ENCODE results near the gene TSPAN4.

Gene TSPAN4

GRCh38 chr11:909406-909805 lies 66.8 kb downstream of the TSPAN4 start:
- no peak for DNase-seq (ENCODE audit: low read depth in 1 of 2, low spot score in 1 of 2)
- Histone ChIP-seq H3K27ac (replicated peaks) (no peak overlapping the region; the same call in 1 of the 2 replicates), H3K27me3 (ENCODE audit: insufficient read depth, poor library complexity, severe bottlenecking) (no peaks in the 10 kb centered on the region), H3K4me3 (replicated peaks; ENCODE audit: insufficient read depth, low read length) (peak overlapping the region; percentile 87)
- no peak for TF ChIP-seq SPI1 (IDR thresholded peaks at IDR 0.05; ENCODE audit: borderline replicate concordance, low read depth)
- no peak for TF ChIP-seq GABPA (IDR thresholded peaks at IDR 0.05; ENCODE audit: low read depth)
- no peak for TF ChIP-seq POLR2AphosphoS5 (IDR thresholded peaks at IDR 0.05; ENCODE audit: low read depth)
- TF ChIP-seq, protein P1, sequence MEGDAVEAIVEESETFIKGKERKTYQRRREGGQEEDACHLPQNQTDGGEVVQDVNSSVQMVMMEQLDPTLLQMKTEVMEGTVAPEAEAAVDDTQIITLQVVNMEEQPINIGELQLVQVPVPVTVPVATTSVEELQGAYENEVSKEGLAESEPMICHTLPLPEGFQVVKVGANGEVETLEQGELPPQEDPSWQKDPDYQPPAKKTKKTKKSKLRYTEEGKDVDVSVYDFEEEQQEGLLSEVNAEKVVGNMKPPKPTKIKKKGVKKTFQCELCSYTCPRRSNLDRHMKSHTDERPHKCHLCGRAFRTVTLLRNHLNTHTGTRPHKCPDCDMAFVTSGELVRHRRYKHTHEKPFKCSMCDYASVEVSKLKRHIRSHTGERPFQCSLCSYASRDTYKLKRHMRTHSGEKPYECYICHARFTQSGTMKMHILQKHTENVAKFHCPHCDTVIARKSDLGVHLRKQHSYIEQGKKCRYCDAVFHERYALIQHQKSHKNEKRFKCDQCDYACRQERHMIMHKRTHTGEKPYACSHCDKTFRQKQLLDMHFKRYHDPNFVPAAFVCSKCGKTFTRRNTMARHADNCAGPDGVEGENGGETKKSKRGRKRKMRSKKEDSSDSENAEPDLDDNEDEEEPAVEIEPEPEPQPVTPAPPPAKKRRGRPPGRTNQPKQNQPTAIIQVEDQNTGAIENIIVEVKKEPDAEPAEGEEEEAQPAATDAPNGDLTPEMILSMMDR (IDR thresholded peaks at IDR 0.05; ENCODE audit: insufficient read depth, low read length): no peak
- TF ChIP-seq REST (IDR thresholded peaks at IDR 0.05; ENCODE audit: insufficient replicate concordance, low read depth): no peak

DNA sequence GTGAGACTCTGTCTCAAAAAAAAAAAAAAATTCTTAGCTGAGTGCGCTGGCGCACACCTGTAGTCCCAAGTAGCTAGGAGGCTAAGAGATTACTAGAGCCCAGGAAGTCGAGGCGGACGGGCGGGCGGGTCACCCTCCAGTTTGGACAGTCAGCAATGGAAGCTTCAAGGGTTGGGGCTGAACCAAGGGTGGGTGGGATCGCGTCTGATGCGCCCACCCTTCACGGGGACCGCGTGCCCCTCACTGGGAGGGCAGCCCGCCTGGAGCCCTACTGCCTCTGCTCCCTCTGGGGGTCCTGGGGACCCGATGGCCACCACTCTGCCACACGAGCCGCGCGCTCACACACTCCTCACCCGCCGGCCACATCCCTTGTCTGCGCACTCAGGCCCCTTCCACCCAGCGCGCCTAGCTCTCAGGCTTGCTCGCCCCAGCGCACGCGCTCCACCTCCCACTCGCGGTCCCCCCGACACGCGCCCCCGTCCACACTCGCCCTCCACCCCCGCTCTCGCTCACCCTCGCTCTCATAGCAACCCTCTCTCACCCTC lies 67.5 kb downstream of the TSPAN4 start:
- TF ChIP-seq REST (IDR thresholded peaks at IDR 0.05; ENCODE audit: insufficient replicate concordance, low read depth) (no peak), POLR2AphosphoS5 (IDR thresholded peaks at IDR 0.05; ENCODE audit: low read depth) (no peak), GABPA (IDR thresholded peaks at IDR 0.05; ENCODE audit: low read depth) (no peak), SPI1 (IDR thresholded peaks at IDR 0.05; ENCODE audit: borderline replicate concordance, low read depth) (no peak)
- TF ChIP-seq, protein P1 (IDR thresholded peaks at IDR 0.05; ENCODE audit: insufficient read depth, low read length): no peak
- H3K27me3 ChIP-seq (ENCODE audit: insufficient read depth, poor library complexity, severe bottlenecking): no peaks in the 10 kb centered on the region
- peak overlapping the region; percentile 53 for H3K27ac ChIP-seq (replicated peaks)
- H3K4me3 ChIP-seq (replicated peaks; ENCODE audit: insufficient read depth, low read length): peak overlapping the region; percentile 87
- DNase-seq (ENCODE audit: low read depth in 1 of 2, low spot score in 1 of 2): no peak

- peak within 1 kb of the TSS; percentile 87 for H3K4me3 ChIP-seq (replicated peaks; ENCODE audit: insufficient read depth, low read length)
- peak; percentile 72 to 85 for DNase-seq (ENCODE audit: low read depth in 1 of 2, low spot score in 1 of 2)
- H3K27ac ChIP-seq (replicated peaks): peak within 1 kb of the TSS; percentile 83
- no peaks in the 10 kb centered on the region for H3K27me3 ChIP-seq (ENCODE audit: insufficient read depth, poor library complexity, severe bottlenecking)
- TF ChIP-seq POLR2AphosphoS5 (IDR thresholded peaks at IDR 0.05; ENCODE audit: low read depth) (peak; percentile 19; the same call in 1 of the 2 replicates), GABPA (IDR thresholded peaks at IDR 0.05; ENCODE audit: low read depth) (peak; percentile 88), SPI1 (IDR thresholded peaks at IDR 0.05; ENCODE audit: borderline replicate concordance, low read depth) (no peak)
- TF ChIP-seq, protein P1 (IDR thresholded peaks at IDR 0.05; ENCODE audit: insufficient read depth, low read length): no peak
Observed at GRCh38 chr11:910589-911030, 68.0 kb downstream of the TSPAN4 start, which contains the start of gene CHID1. CHID1 (minus strand) TSS chr11:910810; CDS start chr11:904816, 5,994 bp downstream.
